ENCODE measurements around the gene OR52K1.
"Not testable (repeated sequence)": the region's sequence is repeated elsewhere in the genome, so short reads cannot be mapped to it uniquely, and the experiment has no call there.

The OR52K1 gene

DNA sequence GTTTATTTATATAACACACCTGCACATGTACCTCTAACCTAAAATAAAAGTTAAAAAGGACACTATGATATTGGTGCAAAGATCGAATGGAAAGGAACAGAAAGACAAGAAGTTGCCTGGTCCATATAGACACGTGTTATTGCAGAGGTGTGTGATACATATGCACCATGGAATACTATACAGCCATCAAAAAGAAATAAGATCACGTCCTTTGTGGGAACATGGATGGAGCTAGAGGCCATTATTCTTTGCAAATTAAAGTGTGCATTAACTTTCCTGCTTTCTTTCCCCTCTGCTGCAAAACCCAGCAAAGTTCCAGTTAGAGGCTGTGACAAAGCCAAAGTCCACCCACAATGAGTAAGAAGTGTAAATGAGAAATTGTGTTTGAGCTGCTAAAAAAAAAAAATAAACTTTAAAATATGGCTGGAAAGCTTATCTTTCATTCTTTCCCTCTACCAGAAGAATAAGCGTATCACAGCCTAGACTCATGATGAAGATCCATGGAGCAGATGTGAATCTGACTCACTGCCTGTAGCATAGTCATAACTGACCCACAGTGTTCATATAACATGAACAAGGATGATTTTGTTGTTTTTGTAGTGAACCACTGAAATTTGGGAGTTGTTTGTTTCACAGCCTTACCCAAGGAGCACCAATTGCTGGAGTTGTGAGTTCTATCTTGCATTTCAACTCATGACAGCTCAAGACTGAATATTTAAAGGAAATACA is 9.6 kb downstream of the OR52K1 start:
- no peak for DNase-seq

DNA sequence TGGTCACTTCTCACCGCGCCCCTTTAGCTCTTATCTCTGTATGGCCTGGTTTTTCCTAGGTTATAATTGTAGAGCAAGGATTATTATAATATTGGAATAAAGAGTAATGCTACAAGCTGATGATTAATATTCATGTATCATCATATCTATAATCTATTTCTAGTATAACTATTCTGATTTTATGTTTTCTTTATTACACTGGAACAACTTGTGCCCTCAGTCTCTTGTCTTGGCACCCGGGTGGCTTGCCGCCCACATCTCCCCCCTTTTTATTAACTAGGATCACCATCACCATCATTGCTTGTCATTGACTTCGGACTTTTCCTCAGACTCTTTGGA is 11.0 kb downstream of the OR52K1 start:
- no peak for DNase-seq

DNA sequence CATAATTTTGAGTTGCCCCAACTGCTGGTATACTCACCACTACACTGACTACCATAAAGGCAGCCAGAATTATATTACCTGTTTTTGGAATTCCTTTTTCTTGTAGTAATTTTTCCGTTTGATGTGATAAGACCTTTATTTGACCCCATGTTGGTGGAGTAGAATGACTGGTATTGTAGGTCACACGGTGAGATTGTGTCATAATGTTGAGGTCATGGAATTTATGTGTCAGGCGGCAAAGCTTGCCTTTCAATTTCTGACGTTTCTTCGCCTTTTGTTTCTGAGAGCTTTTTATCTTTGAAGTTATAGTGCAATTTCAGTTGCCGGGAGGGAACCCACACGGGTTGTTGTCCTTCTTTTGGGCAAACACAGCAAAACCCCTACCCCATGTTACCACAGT is 13.0 kb downstream of the OR52K1 start:
- no peak for DNase-seq

DNA sequence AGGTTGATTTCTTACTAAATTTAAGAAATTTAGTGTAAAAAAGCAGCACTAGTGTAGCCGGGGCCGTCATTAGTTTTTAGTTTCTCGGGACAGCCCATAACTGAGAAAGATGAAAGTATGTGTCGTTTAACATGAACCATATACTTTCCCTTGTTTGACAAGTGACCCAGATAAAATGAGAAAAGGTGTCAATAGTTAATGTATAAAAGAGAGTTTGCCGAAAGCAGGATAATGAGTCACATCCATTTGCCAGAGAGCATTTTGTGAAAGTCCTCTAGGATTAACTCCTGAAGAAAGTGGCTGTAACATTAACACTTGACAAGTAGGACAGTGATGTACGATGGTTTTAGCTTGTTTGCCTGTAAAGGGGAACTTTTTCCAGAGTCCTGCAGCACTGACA is 13.5 kb downstream of the OR52K1 start:
- no peak for DNase-seq

DNA sequence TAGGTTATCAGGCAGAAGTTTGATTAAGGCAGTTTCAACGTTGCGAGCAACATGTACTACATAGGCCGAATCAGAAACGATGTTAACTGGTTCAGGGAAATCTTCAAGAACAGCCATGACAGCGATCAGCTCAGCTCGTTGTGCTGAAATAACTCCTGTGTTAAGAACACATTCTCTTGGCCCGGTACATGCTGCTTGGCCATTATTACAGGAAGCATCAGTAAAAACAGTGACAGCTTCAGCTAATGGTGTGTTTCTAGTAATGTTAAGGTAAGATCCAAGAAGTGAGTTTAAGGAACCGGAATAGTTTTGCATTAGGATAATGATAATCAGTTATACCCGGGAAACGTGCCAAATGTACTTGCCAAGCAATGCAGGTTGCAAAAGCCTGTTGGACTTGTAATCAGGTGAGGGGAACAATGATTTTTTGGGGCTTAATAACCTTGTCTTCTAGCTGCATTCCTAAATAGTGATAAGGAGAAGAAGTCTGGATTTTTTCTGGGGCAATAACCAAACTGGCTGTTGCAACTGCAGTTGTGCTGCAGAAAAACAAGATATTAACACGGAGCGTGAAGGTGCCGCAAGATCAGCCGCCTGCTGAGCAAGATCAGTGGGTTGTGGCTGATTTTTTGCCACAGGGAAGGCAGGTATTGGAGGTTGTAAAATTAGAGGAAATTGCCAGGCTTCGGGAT is 14.3 kb downstream of the OR52K1 start:
- no peak for DNase-seq

DNA sequence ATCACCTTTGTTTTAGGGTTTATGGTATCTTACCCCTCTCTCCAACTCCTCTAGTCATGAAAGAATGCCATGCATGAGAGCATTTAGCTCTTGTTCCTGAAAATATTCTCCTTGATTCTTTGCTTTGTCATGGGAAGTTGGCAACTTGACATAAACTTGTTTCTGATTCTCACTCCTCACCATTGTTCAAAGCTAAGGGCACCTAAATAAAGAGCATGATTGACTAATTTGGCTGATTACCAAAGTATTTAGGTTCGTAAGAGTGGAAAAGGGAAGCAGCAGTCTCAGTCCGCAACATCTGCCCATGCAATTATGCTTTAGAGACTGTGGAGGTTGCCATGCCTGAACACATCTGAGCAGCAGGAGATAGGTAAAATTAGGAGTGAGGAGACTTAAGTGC is 26.4 kb downstream of the OR52K1 start:
- no peak for DNase-seq

DNA sequence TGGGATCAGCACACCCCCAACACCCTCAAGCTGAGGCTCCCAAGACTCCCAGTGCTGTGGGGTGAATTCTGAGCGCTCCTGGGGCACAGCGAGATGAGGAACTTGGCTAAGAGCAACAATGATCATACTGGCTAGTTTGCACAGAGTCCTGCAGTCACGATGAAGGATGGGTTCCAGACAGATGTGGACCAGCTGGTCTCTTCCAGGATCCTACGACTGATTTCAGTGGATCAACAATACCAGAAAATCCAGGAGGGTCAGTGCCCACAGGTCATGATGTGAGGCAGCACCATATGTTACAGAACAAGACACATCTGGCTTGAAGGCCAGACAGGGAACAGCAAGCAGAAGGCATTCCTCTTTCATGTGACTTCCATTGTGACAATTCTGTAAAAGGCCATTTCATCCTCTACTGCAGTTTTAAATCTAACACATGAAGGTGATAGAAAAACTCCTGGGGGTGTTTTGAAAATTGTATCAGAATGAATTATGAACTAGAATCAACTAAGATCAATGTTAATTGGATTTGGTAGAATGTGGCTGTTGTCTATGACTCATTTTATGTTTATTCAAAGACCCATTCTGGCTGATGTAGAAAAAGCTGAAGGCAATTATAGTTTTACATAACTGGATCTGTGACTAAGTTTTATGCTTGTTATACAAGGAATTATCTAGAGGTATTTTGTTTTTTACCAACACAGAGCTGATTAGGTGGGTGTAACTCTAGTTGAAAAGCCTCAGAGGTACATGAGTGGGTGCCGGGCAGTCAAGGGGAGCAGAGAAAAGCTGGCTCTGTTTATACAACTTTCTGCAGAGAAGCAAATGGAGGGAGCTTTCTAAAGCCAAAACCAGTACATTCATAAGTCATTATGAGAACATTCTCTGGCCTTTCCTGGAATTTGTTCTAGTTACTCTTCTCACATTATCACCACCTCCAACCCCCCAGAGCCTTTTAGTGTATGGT is 29.1 kb downstream of the OR52K1 start:
- DNase-seq: no peak

DNA sequence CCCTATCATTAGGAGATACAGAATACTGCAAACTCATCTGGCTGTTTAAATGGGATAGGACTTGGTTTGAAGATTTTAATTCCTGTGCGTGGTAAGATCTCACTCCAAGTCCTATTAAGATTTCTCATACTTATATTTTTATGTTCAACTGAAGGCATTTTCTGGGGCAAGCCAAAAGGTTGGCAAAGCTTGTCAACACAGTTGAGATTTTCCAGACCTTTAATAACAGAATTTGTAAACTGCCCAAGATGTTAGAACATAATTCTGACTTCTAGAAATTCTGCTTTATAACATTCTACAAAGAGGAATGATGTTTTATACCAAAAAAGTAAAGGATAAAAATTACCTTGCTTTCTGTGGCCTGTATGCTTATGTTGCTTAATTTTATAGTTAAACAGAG is 31.8 kb downstream of the OR52K1 start:
- DNase-seq: no peak

DNA sequence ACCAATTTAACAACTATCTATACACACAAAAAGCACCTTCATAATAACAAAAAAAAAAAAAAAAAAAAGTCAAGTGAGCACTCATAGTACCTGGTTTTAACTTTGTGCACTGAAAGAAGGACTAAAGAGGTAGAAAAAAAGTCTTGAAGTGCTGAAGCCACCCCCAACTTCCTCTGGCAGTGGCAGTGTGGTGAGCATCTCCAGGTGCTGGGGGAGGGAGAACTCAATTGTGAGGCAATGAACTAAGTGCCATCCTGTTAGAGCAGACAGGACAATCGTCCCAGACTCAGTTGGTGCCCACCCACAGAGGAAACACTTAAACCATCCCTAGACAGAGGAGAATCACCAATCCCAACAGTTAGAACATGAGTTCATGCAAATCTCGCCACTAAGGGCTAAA is 39.9 kb downstream of the OR52K1 start:
- DNase-seq: no peak

DNA sequence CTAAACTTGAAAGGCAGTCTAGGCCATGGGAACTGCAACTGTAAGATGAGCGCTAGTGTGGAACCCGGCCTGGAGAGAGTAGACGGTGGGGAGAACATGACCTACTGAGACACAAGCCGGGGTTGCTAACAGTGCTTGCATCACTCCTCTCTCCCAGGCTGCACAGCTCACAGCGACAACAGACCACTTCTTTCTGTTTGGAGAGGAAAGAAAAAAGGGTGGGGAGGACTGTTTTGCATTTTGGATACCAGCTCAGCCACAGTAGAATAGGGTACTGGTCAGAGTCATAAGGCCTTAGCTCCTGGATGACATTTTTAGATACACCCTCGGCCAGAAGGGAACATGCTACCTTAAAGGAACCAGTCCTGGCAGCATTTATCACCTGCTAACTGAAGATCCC is 40.3 kb downstream of the OR52K1 start:
- DNase-seq: no peak

DNA sequence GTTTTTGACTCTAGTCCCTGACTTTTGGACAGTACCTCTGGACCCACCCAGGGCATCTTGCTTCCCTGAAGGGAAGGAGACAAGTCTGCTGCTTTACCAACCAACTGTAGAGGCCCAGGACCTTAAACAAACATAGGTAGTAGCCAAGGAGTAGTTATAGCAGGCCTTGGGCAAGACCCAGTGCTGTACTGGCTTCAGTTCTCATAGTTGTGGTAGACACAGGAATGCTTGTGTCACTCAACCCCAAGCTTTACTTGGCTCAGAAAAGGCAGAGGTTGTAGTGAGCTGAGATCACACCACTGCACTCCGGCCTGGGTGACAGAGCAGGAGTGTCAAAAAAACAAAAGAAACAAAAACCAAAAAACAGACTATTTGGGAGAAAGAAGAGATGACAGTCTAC is 41.2 kb downstream of the OR52K1 start:
- no peak for DNase-seq

DNA sequence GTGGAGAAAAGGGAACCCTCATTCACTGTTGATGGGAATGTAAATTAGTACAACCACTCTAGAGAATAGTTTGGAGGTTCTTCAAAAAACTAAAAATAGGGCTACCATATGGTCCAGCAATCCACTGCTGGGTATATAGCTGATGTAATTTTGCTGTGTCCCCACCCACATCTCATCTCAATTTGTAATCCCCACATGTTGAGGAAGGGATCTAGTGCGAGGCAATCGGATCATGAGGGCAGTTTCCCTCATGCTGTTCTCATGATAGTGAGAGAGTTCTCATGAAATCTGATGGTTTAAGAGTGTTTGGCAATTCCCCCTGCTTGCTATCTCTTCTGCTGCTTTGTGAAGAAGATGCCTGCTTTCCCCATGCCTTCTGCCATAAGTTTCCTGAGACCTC is 45.5 kb downstream of the OR52K1 start:
- no peak for DNase-seq

DNA sequence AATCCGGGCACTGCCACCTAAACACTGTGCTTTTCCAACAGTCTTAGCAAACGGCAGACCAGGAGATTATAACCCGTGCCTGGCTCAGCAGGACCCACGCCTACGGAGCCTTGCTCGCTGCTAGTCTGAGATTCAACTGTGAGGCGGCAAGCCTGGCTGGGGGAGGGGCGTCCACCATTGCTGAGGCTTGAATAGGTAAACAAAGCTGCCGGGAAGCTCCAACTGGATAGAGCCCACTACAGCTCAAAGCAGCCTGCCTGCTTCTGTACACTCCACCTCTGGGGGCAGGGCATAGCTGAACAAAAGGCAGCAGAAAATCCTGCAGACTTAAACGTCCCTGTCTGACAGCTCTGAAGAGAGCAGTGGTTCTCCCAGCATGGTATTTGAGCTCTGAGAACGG is 49.2 kb downstream of the OR52K1 start:
- DNase-seq: not testable (repeated sequence)

DNA sequence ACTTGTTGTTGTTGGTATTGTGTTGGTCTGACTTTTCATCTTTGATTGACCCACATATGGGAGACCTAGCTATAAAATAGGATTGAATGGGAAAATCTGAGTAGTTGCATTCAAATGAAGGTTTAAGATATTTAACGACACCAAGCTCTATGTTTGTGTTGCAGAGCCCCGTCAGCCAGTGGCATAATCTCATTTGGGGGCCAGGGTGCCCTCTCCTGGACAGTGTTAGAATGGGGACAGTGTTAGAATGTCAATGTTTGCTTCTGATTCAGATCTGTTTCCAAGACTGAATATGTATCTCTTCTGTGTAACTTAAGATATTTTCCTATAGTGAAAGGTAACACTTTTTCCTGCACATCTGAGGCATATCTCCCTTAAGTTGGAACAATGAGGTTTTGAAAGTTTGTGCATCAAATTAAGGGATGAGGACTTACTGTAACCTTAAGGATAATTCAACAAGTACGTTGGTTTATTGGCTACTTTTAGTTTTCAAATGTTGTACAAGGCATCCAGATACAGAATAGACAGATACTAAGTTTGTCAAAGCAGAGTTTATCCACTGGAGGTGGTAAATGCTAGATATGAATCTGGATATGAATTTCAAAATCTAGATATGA is 57.3 kb downstream of the OR52K1 start:
- DNase-seq: no peak

DNA sequence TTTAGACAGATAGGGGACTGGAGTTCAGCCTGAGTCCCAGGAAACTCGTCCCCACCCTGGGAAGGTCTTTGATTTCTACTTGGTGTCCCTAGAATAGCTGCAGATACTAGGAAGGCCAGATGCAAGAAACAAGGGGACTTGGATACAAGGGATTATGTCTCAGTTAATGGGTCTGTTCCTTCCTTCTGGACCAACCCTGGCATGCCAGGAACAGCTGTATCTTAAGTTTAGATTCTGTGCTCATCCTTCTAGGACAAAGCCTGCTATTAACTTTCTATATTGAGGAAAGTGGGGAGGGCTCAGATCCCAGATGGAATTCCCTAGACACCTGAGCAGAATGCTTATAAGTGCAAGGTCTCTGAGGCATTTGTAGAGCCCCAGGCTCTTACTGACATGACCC is 58.6 kb downstream of the OR52K1 start:
- DNase-seq: no peak
